Fibroblast of skin of left quadriceps (primary cell): ENCODE measurements around the gene CORO2B.

ENCODE experiments used
- DNase-seq, 2 experiments: peaks; one replicate each; pipeline ENCODE4 v3.0.0-alpha.2; 2013; ENCODE audit warnings: low read depth in 2 of 2

Gene CORO2B

DNA sequence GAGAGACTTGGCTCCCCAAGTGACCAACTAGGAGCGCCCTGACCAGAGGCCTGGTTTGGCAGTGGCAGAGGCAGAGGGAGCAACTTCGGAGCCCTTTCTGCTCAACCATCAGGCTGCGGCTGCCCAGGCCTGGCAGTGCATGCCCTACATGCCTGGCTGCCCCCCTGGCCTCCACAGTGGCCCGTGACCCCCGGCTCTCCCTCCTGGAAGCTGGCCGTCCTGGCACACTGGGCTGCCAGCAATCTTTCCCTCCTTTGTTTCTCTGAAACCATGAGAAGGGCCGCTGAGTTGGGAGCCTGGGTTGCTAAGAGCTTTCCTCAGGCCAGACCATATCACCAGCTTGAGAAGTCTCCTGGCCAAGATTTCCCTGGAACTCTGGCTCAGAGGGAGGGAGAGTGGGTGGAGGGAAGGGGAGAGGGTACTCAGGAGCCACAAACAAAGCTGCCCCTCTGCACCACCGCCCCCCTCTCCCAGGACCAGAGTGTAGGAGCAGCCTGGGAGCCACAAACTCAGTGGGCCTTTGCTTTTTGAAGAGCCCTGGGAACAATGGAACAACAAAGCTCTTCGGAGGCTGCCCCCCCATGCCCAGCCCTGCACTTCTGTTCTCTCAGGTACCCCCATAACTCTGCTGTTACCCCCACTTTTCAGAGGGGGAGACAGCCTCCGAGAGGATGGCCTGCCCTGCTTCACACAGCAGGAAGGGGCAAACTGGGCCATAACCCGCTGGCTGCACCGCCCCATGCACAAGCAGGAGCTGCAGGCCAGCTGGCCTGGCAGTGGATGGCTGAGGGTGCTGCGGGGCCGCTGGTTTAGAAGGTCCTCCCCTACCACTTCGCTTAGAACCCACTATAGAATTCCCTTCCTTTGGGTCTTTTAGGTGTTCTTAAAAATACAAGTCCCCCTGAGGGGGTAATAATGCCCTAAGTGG, 11.3 kb downstream of the CORO2B start:
- no peak for DNase-seq

- no peak for DNase-seq
These were observed 12.1 kb downstream of the CORO2B start for GRCh38 chr15:68590721-68591389.

- no peak for DNase-seq
These were observed 13.3 kb downstream of the CORO2B start for GRCh38 chr15:68592054-68592453.

- DNase-seq, result no peak
These were observed 13.8 kb downstream of the CORO2B start for GRCh38 chr15:68592544-68592943.

GRCh38 chr15:68593341-68593740, 14.5 kb downstream of the CORO2B start:
- no peak for DNase-seq

DNA sequence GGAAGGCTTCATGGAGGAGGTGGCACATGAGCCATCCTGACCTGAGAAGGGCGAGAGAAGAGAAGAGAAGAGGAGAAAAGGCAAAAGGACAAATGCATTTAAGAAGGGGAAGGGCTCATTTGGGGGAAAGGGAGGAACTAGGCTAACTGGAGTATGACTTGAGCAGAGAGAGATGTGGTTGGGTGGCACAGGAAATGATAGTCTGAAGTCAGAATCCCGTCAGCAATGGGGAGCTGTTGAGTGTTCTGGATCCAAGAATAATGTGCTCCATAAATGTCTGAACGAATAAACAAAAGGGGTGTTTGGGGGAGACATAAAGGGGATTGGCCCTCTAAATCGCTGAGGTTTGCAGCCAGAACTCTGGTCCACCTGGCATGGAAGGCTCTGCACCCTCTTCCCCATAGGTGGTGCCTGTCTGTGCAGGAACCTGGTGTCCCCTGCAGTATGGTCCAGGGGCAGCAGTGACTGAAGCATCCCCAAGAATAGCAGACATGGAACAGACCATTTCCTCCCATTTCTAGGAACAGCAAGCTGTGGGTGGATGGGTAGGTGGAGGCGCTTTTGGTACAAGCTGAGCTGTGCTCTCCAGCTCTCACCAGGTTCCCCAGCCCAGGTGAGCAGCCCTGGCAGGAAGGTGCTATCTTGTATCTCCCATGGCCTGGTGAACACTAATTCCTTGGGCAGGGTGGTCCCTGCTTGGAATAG, 15.2 kb downstream of the CORO2B start:
- DNase-seq, result no peak

DNA sequence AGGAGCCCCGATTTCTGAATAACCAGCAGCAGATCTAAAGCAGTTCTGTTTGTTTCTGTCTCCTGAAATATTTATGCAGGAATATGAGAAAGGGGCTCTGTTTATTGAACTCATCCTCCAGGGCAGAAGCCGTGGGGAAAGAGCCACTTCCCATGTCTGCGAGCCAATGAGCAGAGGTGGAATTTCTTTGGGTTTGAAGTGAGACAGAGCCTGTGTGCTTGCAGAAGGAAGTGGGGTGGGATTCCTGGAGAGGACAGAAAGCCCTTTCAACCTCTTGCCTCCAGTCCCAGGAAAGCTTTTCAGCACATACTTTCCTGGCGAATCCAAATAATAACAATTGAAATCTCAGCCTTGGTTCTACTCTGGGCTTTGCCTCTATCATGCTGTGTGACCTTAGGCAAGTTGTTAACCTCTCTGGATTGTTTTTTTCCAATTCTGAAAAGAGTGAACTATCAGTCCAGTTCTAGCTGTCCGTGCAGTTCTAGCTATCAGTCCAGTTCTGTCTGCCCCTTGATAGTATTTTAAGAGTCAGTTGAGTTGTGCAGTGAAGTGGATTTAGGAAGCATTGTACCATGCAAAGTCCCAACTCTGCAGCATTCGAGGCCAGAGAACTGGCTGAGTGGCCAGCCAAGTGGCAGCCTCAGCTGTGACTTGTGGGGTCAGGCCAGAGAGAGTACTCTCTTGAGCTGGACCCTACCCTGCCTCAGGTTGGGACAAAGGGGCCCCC, 15.9 kb downstream of the CORO2B start:
- no peak for DNase-seq

- no peak for DNase-seq
These were observed 16.4 kb downstream of the CORO2B start for GRCh38 chr15:68595260-68595564.

DNA sequence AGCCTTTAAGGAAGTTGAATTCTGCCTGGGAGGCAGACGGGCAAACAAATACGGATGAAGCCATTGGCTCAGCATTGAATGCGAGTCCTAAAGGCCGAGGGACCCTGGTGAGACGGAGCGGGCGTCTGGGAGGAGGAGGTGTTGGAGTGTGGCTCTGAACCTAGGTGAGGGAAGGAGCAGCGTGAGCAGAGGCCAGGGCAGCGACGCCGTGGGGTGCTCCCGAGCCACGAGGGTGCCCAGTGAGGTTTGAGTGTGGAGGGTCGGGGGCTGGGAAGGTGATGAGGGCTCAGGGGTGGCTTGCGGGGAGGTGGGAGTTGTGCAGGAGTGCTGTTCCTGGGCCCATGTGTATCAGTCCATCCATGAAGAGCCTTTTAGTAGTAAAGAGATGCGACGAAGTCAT, 17.0 kb downstream of the CORO2B start:
- DNase-seq, result no peak

- DNase-seq, result no peak
These were observed 17.9 kb downstream of the CORO2B start for GRCh38 chr15:68596691-68597090.

DNA sequence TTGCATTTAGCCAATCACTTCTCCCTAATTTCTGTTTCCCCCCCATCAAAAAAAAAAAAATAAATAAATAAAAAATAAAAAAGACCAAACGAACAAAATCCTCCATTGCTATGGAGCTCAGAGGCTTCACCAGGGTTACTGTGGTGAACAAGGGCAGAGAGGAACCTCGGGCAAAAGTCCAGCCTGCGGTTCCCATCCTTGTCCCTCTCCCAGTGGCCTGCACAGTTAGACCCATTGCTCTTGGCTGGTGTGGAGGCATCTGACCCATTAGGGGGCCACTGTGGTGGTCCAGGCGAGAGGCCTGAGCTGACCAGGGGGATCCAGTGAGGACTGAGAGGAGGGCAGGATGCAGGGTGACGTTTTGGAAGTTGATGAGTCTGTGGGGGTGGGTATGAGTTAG, 18.8 kb downstream of the CORO2B start:
- DNase-seq, result no peak

DNA sequence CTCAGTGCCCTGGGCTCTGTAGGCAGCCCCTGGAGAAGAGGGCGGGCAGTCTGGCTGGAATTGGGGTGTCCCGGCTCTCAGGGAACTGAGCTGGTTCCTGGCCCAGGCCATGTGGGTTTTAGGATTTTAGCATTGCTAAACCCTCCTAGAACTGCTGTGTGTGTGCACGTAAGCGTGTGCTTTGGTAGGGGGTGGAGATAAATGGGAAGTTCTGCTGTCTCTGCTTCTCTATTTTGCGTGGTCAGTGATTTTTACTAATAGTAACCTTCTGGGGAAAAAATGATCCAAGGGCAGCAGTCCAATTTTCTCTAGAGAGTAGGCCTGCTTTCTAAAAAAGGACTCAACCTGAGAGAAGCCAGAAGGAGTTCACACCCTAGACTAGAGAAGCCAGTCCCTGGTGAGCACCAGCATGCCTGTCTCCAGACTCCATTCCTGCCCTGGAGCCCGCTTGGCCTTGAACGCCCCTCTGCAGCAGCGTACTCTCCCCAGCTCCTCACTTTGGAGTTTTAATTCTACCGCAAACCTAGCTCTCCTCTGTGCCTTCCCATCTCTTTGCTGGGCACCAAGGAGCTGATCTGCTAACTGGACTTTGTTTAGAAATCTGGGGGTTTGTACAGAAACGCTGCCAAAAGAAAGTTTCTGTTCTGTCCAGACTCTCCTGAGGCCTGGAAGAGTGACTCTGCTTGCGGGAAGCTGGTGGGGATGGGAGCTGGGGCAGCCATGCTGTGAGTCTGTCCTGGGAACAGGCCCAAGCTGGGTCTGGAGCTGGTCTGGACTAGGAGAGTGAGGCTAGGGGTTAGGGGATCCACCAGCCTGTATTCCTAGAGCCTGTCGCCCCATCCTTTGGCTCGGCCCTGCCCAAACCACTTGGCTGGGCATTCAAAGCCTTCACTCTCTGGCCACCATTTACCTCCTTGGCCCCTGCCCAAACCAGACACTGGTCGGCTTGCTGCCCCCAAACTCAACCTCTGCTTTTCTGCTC, 19.7 kb downstream of the CORO2B start:
- no peak for DNase-seq

GRCh38 chr15:68599153-68599545, 20.4 kb downstream of the CORO2B start:
- no peak for DNase-seq

DNA sequence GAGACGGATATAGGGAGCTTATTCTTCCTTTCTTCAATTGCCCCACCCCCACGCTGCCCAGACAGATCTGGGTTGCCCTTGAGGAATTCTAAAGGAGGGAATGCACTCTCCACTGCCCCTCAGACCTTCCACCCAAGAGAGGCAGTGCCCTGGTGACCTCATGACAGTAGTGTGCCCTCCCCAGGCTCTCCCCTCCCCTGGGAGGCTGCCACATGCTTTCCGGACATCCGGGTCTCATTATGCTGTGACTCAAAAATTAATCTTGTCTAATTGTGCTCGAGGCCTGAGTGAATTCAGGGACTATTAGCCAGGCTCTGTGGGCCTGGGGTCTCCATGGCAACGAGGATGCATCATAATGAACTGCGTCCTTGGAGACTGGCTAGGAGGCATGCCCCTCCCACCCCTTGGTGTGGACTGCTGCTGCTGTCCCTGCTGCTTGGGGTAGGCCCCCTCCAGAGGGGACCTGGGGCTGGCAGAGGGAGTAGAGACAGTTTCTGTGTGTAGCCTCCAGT, 20.8 kb downstream of the CORO2B start:
- no peak for DNase-seq

DNA sequence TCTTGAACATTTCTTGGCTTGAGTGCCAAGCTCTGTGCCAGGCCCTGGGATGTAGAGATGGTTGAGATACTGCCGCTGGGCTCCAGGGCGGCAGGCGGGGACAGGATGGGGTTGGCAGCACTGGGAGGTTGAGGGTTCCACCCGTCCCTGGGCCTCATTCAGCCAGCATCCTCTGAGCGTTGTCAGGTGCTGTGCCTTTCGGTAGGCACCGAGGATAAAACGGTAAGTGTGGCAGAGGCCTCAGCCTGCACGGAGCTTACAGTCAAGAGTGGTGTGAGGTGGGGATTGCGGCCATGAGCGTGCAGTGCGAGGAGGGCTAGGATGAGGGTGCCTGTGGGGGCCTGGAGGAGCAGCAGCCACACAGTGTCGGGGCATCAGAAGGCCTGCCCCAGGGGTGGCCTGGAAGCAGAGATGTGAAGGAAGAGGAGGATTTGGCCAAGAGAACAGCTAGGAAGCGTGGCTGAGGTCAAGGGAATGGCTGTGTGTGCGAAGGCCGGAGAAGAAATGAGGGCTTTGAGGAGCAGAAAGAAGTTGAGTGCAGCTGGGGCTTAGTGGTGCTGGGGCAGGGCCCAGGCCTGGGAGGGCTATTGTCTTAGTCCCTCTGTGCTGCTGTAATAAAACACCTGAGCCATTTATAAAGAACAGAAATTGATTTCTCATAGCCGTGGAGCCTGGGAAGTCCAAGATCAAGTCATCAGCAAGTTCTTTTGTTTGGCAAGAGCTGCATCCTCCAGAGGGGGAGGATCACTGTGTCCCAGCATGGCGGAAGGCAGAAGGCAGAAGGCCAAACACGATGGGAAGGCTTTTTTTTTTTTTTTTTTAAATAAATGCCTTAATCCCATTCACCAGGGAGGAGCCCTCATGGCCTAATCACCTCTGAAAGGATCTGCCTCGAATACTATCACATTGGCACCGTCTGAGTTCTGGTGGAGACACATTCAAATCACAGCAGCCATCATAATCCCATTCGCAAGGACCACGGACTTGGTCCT, 22.7 kb downstream of the CORO2B start:
- no peak for DNase-seq

DNA sequence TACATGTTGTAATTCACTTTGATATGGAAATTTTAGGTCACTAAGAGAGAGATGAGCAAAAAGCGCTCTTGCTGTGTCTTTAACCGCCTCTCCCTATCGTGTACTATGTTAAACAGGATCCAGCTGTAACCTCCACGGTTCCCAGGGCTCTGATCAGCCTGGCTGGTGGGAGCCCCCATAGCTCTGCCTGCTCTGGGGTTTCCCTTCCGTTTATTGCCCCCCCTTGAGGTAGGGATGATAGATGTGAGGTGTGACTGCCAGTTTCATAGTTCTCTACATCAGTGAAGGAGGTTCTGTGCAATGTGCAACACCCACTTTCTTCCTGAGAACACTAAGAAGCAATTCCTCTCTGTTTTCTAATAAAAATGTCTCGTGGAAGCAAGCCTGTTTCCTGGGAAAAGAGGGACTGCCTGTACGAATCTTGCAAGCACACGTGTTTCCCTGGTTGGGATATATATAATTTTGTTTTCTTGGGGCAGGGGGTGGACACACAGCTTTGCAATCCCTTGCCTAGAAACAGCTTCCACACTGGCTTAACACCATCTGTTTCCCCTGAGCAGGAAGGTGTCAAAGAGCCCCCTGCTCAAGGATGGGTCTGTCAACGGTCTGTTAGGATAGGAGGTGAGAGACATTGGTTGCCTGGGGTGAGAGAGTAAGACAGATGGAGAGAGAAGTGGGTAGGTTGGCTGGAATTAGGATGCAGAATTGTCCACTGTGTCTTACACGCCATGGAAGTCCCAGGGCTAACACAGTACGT, 23.8 kb downstream of the CORO2B start:
- DNase-seq, result no peak

DNA sequence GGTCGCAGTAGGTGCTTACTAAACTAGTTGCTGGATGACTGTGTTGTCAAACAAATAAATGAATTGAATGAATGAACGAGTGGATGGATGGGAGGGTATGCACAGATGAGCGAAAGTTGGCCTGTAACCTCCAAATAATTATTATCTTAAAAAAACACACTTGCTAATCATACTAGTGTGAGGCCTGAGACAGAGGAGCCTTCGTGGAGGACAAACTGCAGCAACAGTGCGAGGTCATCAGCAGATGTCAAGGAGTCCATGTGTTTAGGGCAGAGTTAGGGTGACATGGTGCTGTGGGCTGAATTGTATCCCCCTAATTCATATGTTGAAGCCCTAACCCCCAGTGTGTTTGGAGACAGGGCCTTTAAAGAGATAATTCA, 24.4 kb downstream of the CORO2B start:
- DNase-seq, result no peak

- no peak for DNase-seq
These were observed 25.2 kb downstream of the CORO2B start for GRCh38 chr15:68603951-68604350.
